DMS114 treated with DMSO at 0.1 percent for 48 hours (cell line): ENCODE results near the gene FBLN2.

Experiments used
- DNase-seq: peaks from one replicate; lab custom pipeline; 2025; ENCODE audit not compliant: unreplicated experiment; lab: John Stamatoyannopoulos, UW

FBLN2 gene

DNA sequence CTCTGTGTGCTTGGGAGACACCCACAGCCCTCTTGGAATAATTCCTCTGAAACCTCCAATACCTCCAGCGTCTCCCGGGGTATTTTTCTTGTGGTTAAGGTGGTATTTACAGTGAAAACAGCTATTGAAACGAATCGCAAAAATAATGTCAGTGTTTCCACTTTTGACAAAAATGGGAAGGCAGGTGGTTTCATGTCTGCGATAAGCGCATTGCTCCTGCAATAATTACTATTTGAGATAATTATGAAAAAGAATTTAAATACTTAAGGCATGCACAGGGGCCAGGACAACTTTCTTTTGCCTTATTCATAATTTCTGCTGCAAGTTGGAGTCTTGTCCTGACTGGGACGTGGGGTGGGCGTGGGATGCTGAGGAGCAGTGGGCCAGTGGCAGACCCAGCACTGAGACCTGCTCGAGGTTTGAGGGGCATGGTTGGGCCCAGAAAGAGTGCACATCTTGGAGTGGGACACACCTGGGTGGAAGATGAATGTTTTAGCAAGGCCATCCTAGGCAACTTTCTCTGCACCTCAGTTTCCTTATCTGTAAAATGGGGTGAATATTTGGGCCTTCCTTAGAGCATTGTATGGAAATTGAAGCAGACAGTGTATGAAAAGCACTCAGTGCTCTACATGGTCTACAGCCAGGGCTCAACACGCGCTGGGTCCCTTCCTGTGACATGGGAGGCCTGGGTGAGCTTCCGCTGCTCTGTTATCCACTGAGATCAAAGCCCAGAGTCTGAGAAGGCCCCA is 110.5 kb downstream of the FBLN2 start:
- no peak for DNase-seq

DNA sequence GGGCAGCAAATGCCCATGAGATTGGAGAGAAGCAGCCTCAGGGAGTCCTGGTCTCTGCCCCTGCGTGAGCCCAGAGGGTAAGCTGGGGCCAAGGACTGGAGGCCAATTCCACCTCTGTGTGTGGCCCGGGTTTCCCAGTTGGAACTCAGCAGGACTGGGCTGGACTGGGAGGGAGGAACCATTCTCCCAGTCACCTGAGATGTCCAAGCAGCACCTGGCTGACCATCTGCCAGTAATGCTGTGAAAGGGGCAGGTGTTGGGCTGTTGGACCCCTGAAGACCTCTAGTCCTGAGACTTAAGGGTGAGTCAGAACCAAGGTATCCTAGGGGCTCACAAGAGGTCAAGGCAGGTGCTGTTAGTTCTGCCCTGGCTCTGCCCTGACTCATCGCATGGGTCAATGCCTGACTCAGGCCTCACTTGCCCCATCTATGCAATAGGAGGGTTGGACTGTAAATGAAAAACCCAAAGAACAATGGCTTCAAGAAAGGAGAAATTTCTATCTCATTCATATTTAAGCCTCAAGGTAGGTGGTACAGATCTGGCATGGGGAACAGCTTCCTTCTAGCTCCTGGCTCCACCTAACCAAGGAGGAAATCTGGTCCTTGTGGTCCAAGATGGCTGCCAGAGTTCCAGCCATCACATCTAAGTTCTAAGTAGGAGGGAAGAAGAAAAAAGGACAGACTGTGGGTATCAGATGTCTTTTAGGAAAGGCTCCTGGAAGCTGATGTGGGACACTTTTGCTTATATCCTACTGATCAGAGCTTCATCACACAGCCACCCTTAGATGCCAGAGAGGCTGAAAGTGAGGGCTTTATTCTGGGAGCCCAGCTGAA is 111.3 kb downstream of the FBLN2 start:
- no peak for DNase-seq

- no peak for DNase-seq
Measured at GRCh38 chr3:13661121-13661520, 112.2 kb downstream of the FBLN2 start.

DNA sequence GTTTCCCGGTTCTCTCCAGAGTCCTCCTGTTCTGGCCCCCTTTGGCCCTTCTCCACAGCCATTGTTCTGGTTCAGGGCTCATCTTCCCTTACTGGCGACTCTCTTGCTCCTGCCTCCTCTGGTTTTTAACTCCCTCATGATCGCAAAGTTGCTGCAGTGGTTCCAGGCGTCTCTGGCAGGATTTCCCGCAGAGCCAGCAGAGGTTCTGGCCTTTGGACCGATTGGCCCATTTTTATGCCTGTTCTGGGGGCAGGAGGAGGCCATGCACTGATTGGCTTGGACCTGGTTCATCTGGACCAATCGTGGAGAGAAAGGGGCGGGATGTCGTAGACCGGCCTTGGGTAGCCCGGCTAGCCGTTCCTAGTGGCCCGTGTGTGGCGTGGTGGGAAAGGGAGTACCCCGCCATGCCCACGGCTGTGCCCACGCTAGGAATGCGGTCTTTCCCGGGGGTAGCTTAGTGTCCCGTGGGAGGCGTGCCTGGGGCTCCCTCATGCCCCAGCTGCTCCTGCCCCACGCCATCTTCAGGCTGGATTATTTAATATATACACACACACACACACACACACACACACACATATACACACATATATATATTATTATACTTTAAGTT is 113.4 kb downstream of the FBLN2 start:
- no peak for DNase-seq

GRCh38 chr3:13663781-13664535 is 115.0 kb downstream of the FBLN2 start:
- DNase-seq = no peak

GRCh38 chr3:13665582-13666226 is 116.8 kb downstream of the FBLN2 start:
- no peak for DNase-seq

GRCh38 chr3:13666227-13666619 is 117.3 kb downstream of the FBLN2 start:
- no peak for DNase-seq

- DNase-seq = no peak
Measured at GRCh38 chr3:13666781-13667709, 118.1 kb downstream of the FBLN2 start.

DNA sequence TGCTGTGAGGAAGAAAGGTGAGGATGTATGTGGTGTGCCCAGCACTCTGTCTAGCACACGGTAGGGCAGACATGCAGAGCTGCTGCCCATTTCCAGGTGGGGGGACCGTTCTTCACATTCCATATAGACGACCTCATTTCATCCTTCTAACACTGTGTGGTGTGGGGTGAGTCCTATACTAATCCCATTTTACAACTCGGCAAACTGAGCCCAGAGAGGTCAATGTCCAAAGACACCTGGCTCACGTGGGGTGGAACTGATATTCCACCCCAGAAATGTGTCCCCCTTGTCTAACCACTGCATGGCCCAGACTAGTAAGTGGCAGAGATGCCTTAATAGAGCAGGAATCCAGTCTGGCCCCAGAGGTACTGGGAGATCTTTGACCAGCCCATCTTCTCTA is 119.2 kb downstream of the FBLN2 start:
- DNase-seq = no peak

DNA sequence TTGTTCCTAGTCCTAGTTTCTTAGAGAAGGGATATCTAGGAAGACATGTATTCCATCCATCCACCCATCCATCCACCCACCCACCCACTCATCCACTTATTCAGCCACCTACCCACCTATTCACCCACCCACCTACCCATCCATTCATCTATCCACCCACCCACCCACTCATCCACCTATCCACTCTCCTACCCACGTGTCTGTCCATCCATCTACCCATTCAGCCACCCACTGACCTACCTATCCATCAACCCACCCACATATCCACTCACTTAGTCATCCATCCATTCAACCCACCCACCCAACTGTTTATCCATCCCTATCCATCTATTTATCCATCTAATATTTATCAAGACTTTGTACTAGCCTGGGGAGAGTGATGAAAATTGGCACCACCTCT is 120.5 kb downstream of the FBLN2 start:
- no peak for DNase-seq

DNA sequence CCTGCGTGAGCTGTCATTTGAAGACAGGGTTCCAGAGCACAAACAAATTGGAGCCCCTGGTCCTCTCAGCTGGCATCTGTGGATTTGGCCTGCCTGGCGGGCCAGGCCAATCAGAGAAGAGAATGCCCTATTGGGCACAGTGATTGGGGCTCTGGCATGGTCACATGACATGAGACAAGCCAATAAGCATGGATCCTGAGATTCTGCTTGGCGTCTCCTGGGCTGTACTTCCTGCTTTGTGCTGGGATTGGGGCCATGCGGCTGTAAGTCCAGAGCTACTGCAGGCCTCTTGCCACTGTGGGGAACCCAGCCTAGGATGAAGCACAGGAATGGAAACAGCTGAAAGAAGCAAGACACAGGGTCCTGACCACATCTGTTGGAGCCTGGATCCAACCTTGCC is 121.4 kb downstream of the FBLN2 start:
- DNase-seq = no peak

- DNase-seq = no peak
Measured at GRCh38 chr3:13671482-13672233, 122.7 kb downstream of the FBLN2 start.

DNA sequence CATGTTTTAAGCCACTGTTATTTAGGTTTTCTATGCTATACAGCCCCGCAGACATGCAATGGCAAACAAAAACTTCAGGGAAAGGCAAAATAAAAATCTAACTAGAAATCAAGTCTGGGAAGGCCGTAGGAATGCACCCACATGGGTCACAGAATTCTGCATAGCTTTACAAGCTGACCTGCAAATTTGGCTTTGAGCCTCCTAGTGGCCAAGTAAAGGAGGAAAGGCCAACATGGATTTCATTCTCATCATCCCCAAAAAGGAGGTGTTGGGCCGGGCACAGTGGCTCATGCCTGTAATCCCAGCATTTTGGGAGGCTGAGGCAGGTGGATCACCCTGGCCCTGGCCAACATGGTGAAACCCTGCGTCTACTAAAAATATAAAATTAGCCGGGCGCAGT is 124.3 kb downstream of the FBLN2 start:
- no peak for DNase-seq

GRCh38 chr3:13674538-13675185 is 125.7 kb downstream of the FBLN2 start:
- no peak for DNase-seq

- DNase-seq = no peak
Measured at GRCh38 chr3:13676356-13677017, 127.6 kb downstream of the FBLN2 start.

- no peak for DNase-seq
Measured at GRCh38 chr3:13677272-13677671, 128.3 kb downstream of the FBLN2 start.

- DNase-seq = no peak
Measured at GRCh38 chr3:13681931-13682330, 133.0 kb downstream of the FBLN2 start.
